A673 (cell line): ENCODE measurements around the gene NPAS4.

Experiments
- CTCF ChIP-seq: fragments of 300-800, 200-600 bp; sonication (generic); conservative IDR thresholded peaks from 2 replicates; pipeline ENCODE4 v1.5.1; 2017; ENCODE audit warnings: low read depth, mild to moderate bottlenecking, antibody characterized with exemption, low read length, moderate library complexity, mixed read lengths
- EZH2 ChIP-seq: fragments of 200-600 bp; sonication (generic); IDR thresholded peaks from 2 replicates; pipeline ENCODE4 v1.6.1; 2017; ENCODE audit warnings: borderline replicate concordance, low read depth, mild to moderate bottlenecking, mixed read lengths, antibody characterized with exemption, low read length; ENCODE audit not compliant: poor library complexity, severe bottlenecking

GRCh38 chr11:66450560-66450959, 29.7 kb downstream of the NPAS4 start:
- TF ChIP-seq CTCF (no peak), EZH2 (no peak)
